HPDE6-E6E7 (cell line): ENCODE data around the gene PRUNE2.

ENCODE experiments used
- DNase-seq: peaks from one replicate; pipeline ENCODE4 v3.0.0; 2011; ENCODE audit warnings: missing footprints; ENCODE audit errors: extremely low spot score

The PRUNE2 gene

GRCh38 chr9:76902395-76902794, 3.5 kb downstream of the PRUNE2 start:
- DNase-seq = no peak

GRCh38 chr9:76901801-76902200, 4.1 kb downstream of the PRUNE2 start:
- DNase-seq = no peak

- no peak for DNase-seq
Measured at GRCh38 chr9:76900884-76901440, 5.0 kb downstream of the PRUNE2 start.

GRCh38 chr9:76898786-76899185, 7.1 kb downstream of the PRUNE2 start:
- no peak for DNase-seq

- no peak for DNase-seq
Measured at GRCh38 chr9:76897804-76898525, 7.9 kb downstream of the PRUNE2 start.

- no peak for DNase-seq
Measured at GRCh38 chr9:76896035-76896434, 9.9 kb downstream of the PRUNE2 start.

- no peak for DNase-seq
Measured at GRCh38 chr9:76895186-76895585, 10.7 kb downstream of the PRUNE2 start.

- no peak for DNase-seq
Measured at GRCh38 chr9:76894198-76894597, 11.7 kb downstream of the PRUNE2 start.

GRCh38 chr9:76893395-76893932, 12.4 kb downstream of the PRUNE2 start:
- no peak for DNase-seq

GRCh38 chr9:76891874-76892273, 14.0 kb downstream of the PRUNE2 start:
- DNase-seq = no peak

- no peak for DNase-seq
Measured at GRCh38 chr9:76891279-76891678, 14.6 kb downstream of the PRUNE2 start.

- DNase-seq = no peak
Measured at GRCh38 chr9:76887951-76888350, 18.0 kb downstream of the PRUNE2 start.

GRCh38 chr9:76887003-76887821, 18.7 kb downstream of the PRUNE2 start:
- DNase-seq = no peak

GRCh38 chr9:76886318-76886717, 19.6 kb downstream of the PRUNE2 start:
- no peak for DNase-seq

- no peak for DNase-seq
Measured at GRCh38 chr9:76884823-76885222, 21.1 kb downstream of the PRUNE2 start.

- DNase-seq = no peak
Measured at GRCh38 chr9:76883341-76883855, 22.5 kb downstream of the PRUNE2 start.

- no peak for DNase-seq
Measured at GRCh38 chr9:76882686-76883085, 23.2 kb downstream of the PRUNE2 start.

- no peak for DNase-seq
Measured at GRCh38 chr9:76880210-76880609, 25.7 kb downstream of the PRUNE2 start.

GRCh38 chr9:76878933-76879332, 27.0 kb downstream of the PRUNE2 start:
- DNase-seq = no peak

GRCh38 chr9:76877961-76878360, 28.0 kb downstream of the PRUNE2 start:
- no peak for DNase-seq

GRCh38 chr9:76876098-76876497, 29.8 kb downstream of the PRUNE2 start:
- DNase-seq = no peak

- DNase-seq = no peak
Measured at GRCh38 chr9:76873821-76874220, 32.1 kb downstream of the PRUNE2 start.
